Loucy (cell line): ENCODE measurements around the gene NPFFR1.

ENCODE experiments used
- EZH2phosphoT487 ChIP-seq: fragments of 200-600 bp; IDR thresholded peaks from 2 replicates; pipeline ENCODE4 v1.6.1; 2018; ENCODE audit warnings: antibody characterized with exemption, mild to moderate bottlenecking, moderate library complexity, borderline replicate concordance
- TF ChIP-seq, protein P1 (sequence below): fragments of 200-600 bp; sonication (generic); conservative IDR thresholded peaks from 2 replicates; pipeline ENCODE4 v1.5.1; 2014; ENCODE audit warnings: mild to moderate bottlenecking, antibody characterized with exemption, low read length

GRCh38 chr10:70321233-70321632 is 37.4 kb upstream of the NPFFR1 start:
- TF ChIP-seq, protein P1, sequence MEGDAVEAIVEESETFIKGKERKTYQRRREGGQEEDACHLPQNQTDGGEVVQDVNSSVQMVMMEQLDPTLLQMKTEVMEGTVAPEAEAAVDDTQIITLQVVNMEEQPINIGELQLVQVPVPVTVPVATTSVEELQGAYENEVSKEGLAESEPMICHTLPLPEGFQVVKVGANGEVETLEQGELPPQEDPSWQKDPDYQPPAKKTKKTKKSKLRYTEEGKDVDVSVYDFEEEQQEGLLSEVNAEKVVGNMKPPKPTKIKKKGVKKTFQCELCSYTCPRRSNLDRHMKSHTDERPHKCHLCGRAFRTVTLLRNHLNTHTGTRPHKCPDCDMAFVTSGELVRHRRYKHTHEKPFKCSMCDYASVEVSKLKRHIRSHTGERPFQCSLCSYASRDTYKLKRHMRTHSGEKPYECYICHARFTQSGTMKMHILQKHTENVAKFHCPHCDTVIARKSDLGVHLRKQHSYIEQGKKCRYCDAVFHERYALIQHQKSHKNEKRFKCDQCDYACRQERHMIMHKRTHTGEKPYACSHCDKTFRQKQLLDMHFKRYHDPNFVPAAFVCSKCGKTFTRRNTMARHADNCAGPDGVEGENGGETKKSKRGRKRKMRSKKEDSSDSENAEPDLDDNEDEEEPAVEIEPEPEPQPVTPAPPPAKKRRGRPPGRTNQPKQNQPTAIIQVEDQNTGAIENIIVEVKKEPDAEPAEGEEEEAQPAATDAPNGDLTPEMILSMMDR = no peak
- TF ChIP-seq EZH2phosphoT487 = no peak
